Measurements from ENCODE around the gene SLC37A3. TPM values are rescaled to one million over a fixed set of nuclear protein-coding genes. Genes with fewer than 3 reads are reported as not detected.

The SLC37A3 gene
- total RNA-seq, 1 donor from 2014 or later: 84.5 TPM

DNA sequence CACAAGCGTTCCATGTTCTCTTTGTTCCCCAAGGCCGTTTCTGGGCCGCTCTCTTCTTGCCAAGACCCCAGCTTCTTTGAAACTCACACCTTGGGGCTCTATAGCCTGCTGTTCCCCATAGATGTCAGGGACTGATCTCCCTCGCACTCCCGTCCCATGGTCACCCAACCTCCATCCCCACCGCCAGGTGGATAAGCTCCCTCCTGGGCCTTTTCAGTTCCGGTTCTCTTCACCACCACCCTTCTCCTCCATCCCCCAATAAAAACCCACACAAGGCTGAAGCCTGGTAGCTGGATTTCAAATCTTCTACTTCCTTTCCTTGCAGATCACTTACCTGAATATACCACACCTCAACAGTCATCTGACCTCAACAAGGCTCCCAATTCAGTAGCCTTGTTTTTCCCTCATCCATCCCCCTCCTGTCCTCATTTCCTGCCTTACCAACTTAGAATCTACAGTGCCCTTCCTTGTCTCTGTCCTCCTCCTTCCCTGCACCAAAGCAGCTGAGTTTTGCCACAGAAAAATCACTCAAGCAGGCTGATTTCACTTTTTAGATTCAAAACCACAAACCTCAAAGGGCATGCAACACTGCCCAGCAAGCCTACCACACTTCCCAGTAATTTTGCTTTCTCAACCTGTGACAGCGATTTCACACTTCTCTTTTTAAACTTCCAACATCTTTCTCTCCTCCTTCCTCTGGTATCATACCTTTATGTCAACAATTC, 7.7 kb downstream of the SLC37A3 start:
- no peaks in the 10 kb centered on the region for H3K9me3 Mint-ChIP-seq (ENCODE audit: unreplicated experiment)
- no peak for TF ChIP-seq CTCF (IDR thresholded peaks at IDR 0.05; ENCODE audit: partially characterized antibody, unreplicated experiment)

GRCh38 chr7:140390034-140390433, 8.3 kb downstream of the SLC37A3 start:
- Mint-ChIP-seq H3K27me3 (ENCODE audit: unreplicated experiment) (peaks cover 2% of the 10 kb centered on the region), H3K27ac (ENCODE audit: unreplicated experiment) (no peak overlapping the region), H3K9me3 (ENCODE audit: unreplicated experiment) (no peaks in the 10 kb centered on the region), H3K36me3 (ENCODE audit: unreplicated experiment) (no peaks in the 10 kb centered on the region), H3K4me3 (ENCODE audit: unreplicated experiment) (no peak overlapping the region), H3K4me1 (ENCODE audit: low read depth, unreplicated experiment) (no peaks in the 10 kb centered on the region)
- no peak for TF ChIP-seq CTCF (IDR thresholded peaks at IDR 0.05; ENCODE audit: partially characterized antibody, unreplicated experiment)
- DNase-seq: no peak

More for the DNA sequence above, 7.7 kb downstream of the SLC37A3 start:
- Mint-ChIP-seq H3K4me1 (ENCODE audit: low read depth, unreplicated experiment) (no peaks in the 10 kb centered on the region), H3K36me3 (ENCODE audit: unreplicated experiment) (no peaks in the 10 kb centered on the region), H3K4me3 (ENCODE audit: unreplicated experiment) (no peak overlapping the region), H3K27ac (ENCODE audit: unreplicated experiment) (no peak overlapping the region), H3K27me3 (ENCODE audit: unreplicated experiment) (peaks cover 2% of the 10 kb centered on the region)
- no peak for DNase-seq

- no peak overlapping the region for H3K27ac Mint-ChIP-seq (ENCODE audit: unreplicated experiment)
- no peak for TF ChIP-seq CTCF (IDR thresholded peaks at IDR 0.05; ENCODE audit: partially characterized antibody, unreplicated experiment)
- DNase-seq: no peak
- no peaks in the 10 kb centered on the region for H3K9me3 Mint-ChIP-seq (ENCODE audit: unreplicated experiment)
- H3K27me3 Mint-ChIP-seq (ENCODE audit: unreplicated experiment): peaks cover 2% of the 10 kb centered on the region
- H3K4me3 Mint-ChIP-seq (ENCODE audit: unreplicated experiment): no peak overlapping the region
- H3K36me3 Mint-ChIP-seq (ENCODE audit: unreplicated experiment): no peaks in the 10 kb centered on the region
- no peaks in the 10 kb centered on the region for H3K4me1 Mint-ChIP-seq (ENCODE audit: low read depth, unreplicated experiment)
Observed at GRCh38 chr7:140389445-140389844, 8.9 kb downstream of the SLC37A3 start.

GRCh38 chr7:140384894-140385545, 13.3 kb downstream of the SLC37A3 start:
- Mint-ChIP-seq H3K4me3 (ENCODE audit: unreplicated experiment) (no peak overlapping the region), H3K36me3 (ENCODE audit: unreplicated experiment) (no peaks in the 10 kb centered on the region), H3K4me1 (ENCODE audit: low read depth, unreplicated experiment) (no peaks in the 10 kb centered on the region), H3K27ac (ENCODE audit: unreplicated experiment) (no peak overlapping the region), H3K27me3 (ENCODE audit: unreplicated experiment) (peaks cover 2% of the 10 kb centered on the region), H3K9me3 (ENCODE audit: unreplicated experiment) (no peaks in the 10 kb centered on the region)
- TF ChIP-seq CTCF (IDR thresholded peaks at IDR 0.05; ENCODE audit: partially characterized antibody, unreplicated experiment): no peak
- DNase-seq: no peak
